Effector memory CD8-positive, alpha-beta T cell (primary cell): ENCODE measurements around the gene BRICD5.

Experiments used
- ATAC-seq: fragments of 150-1000 bp; cut with Tn5 transposase; replicated peaks from 2 replicates; pipeline ENCODE4 v1.10.0; 2021; ENCODE audit warnings: mild to moderate bottlenecking, moderate library complexity
- DNase-seq, 3 experiments: peaks; one replicate each; pipeline ENCODE4 v3.0.0; 2021
- H3K27ac Mint-ChIP-seq, 2 donors: one replicate each; pipeline ENCODE4 v1.8.0; 2022; ENCODE audit warnings: mild to moderate bottlenecking in 2 of 2, mixed read lengths in 2 of 2, moderate library complexity in 2 of 2
- H3K27me3 Mint-ChIP-seq, 2 donors: one replicate each; pipeline ENCODE4 v1.8.0; 2022; ENCODE audit warnings: mixed read lengths in 2 of 2
- H3K36me3 Mint-ChIP-seq: one replicate; pipeline ENCODE4 v1.8.0; 2022; ENCODE audit warnings: mild to moderate bottlenecking, moderate library complexity, mixed read lengths; ENCODE audit not compliant: insufficient read depth
- H3K4me1 Mint-ChIP-seq, 2 donors: one replicate each; pipeline ENCODE4 v1.8.0; 2022; ENCODE audit warnings: low read depth in 2 of 2, mixed read lengths in 2 of 2
- H3K4me3 Mint-ChIP-seq, 2 donors: one replicate each; pipeline ENCODE4 v1.8.0; 2022; ENCODE audit warnings: mild to moderate bottlenecking in 2 of 2, mixed read lengths in 2 of 2, moderate library complexity in 2 of 2
- H3K9me3 Mint-ChIP-seq, 2 donors: one replicate each; pipeline ENCODE4 v1.8.0; 2022; ENCODE audit warnings: mixed read lengths in 2 of 2

The BRICD5 gene

DNA sequence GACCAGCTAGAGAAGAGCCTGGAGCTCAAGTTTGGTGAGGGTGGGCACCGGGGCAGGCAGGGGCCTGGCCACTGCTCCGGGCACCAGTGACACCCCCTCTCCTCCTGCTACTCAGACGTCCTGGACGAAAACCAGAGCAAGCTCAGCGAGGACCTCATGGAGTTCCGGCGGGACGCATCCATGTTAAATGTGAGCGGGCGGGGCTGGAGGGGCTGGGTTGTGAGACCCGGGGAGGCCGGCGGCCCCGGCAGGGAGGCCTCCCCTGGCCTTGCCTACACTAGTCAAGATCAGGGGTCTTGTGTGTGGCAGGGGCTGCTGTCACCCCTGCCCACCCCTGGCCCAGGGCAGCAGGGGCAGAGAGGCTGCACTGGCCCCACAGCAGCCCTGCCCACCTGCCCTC is 37.3 kb downstream of the BRICD5 start:
- Mint-ChIP-seq H3K9me3 (no peaks in the 10 kb centered on the region), H3K36me3 (peaks cover 10% of the 10 kb centered on the region), H3K27me3 (no peaks in the 10 kb centered on the region), H3K4me1 (peaks cover 0 to 1% of the 10 kb centered on the region in 2 donors), H3K4me3 (no peak overlapping the region), H3K27ac (peak overlapping the region in 1 of 2 donors; percentile 65)
- ATAC-seq (no peak), DNase-seq (no peak)

DNA sequence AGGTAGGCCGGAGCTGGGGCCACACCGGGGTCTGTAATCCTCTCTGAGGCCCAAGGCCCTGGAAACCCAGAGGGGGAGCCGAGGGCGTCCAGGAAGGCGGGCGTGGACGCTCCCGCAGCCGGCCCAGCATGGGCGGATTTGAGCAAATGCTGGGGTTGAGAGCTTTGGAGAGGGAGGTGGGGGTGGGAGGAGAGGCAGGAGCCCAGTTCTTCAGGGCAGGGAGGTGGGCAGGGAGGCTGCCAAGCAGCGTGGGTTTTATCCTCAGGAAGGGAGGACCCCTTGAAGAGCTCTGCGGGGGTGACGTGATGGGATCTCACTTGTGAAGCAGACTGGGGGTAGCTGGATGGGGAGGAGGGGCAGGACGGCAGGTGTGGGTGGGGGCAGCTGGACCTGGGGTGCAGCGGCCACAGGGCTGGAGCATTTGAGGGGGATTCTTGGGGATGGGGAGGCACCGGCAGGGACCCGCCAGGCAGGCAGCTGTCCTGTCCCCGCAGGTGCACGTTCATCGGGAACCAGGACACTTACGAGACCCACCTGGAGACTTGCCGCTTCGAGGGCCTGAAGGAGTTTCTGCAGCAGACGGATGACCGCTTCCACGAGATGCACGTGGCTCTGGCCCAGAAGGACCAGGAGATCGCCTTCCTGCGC is 37.9 kb downstream of the BRICD5 start:
- Mint-ChIP-seq H3K4me1 (peaks cover 0 to 1% of the 10 kb centered on the region in 2 donors), H3K27me3 (no peaks in the 10 kb centered on the region), H3K4me3 (no peak overlapping the region), H3K9me3 (no peaks in the 10 kb centered on the region), H3K36me3 (peaks cover 10% of the 10 kb centered on the region), H3K27ac (peak overlapping the region in 1 of 2 donors; percentile 65)
- DNase-seq = no peak
- no peak for ATAC-seq

DNA sequence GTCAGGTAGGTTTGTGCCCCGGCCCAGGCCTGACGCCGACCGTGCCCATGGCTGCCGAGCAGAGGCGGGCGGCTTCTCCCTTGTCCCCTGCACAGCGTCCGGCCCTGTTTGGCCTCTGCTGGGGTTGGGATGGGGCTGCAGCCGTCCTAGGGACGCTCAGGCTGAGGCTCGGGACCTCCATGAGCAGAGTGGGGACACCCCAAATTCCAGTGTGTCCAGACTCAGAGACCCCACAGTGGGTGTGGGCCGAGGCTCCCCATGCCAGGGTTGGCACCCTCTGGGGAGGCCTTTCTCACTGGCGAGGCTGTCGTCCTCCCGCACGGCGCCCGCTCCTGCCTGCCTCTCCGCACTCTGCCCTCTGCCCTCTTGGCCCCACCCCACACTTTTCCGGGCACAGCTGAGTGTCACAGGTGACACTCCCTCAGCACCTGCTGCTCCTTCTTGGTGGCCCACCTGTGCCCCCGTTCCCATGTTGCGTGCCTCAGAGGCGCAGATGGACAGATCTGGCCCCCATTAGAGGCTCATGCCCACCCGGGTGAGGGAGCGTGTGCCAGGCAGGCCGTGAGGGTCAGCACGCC is 39.0 kb downstream of the BRICD5 start:
- Mint-ChIP-seq H3K27ac (no peak overlapping the region), H3K27me3 (no peaks in the 10 kb centered on the region), H3K4me1 (peaks cover 0 to 1% of the 10 kb centered on the region in 2 donors), H3K4me3 (no peak overlapping the region), H3K9me3 (no peaks in the 10 kb centered on the region), H3K36me3 (peaks cover 10% of the 10 kb centered on the region)
- DNase-seq (no peak), ATAC-seq (no peak)

DNA sequence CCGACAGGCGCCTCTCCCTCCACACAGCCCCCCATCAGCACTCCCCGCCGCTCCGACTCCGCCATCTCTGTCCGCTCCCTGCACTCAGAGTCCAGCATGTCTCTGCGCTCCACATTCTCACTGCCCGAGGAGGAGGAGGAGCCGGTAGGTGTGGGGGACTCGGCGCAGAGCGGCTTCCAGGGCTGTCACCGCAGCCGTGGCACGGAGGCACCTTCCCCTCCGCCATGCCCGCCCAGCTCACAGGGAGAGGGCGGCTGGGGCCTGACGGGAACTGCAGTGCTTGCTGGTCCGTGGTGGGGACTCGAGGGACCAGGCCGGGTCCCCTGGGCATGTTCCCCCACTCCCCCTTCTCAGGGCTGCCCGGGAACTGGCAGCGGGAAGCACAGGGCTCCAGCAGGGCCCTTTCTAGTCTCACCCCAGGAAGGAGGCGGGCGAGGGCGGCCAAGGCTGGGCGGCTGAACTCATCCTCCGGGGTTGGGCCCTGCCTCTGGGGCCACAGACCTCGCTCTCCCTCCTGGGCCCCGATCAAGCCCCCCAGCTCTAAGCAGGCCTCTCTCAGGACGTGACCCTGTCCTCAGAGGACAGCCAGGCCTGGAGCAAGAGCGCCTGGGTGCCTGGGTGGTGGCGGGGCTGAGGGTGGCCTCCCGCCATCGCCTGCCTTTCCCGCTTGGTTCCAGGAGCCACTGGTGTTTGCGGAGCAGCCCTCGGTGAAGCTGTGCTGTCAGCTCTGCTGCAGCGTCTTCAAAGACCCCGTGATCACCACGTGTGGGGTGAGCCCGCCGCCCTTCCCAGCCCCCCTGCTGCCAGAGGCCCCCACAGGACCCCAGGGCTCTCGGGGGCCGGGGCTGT is 39.9 kb downstream of the BRICD5 start:
- Mint-ChIP-seq H3K27ac (no peak overlapping the region), H3K4me1 (peaks cover 0 to 1% of the 10 kb centered on the region in 2 donors), H3K36me3 (peaks cover 8% of the 10 kb centered on the region), H3K9me3 (no peaks in the 10 kb centered on the region), H3K4me3 (no peak overlapping the region), H3K27me3 (no peaks in the 10 kb centered on the region)
- ATAC-seq (no peak), DNase-seq (no peak)

DNA sequence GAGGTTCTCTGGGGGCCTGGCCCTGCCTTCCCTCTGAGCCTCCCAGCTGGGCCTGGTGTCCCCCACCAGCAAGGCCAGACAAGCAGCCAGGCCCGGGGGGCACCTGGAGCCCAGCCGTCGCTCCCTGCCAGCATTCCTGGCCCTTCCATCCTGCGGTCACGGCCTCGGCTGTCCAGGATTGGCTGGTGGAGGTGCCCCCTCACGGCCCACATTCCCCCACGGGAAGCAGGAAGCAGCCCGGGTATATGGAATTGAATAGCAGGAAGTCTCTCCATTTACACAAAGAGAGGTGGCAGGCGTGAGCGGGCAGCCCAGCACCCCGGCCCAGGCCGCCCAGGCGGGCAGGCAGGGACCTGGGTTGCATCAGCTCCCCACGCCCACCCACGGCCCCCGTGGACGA is 40.6 kb downstream of the BRICD5 start:
- H3K4me1 Mint-ChIP-seq = peaks cover 0 to 1% of the 10 kb centered on the region in 2 donors
- no peak for DNase-seq
- peaks cover 8% of the 10 kb centered on the region for H3K36me3 Mint-ChIP-seq
- H3K27ac Mint-ChIP-seq = no peak overlapping the region
- H3K27me3 Mint-ChIP-seq = no peaks in the 10 kb centered on the region
- no peak for ATAC-seq
- H3K9me3 Mint-ChIP-seq = no peaks in the 10 kb centered on the region
- H3K4me3 Mint-ChIP-seq = no peak overlapping the region

DNA sequence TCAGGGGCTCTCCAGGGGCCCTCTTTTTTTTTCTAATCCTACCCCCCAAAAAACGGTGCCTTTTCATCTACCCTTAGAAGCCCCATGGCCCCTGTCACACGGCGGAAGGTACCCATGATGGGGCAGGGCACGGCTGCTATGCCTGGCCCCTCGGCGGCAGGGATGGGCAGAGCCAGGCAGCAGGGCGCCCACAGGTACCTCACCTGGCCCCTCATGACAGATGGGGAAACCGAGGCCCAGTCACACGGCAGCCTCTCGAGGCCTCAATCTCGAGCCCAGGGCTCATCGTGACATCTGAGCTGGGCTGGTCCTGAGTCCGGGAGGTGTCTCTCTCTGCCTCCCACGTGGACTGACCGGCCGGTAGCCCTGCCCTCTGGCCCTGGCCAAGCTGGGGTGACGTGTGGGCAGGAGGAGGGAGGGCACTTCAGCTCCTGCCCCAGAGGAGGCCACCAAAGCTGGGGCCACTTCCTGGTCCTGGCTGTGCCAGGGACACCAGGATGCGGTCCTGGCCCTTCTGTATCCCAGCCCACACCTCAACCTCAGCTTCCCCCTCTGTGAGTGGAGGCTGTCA is 43.5 kb downstream of the BRICD5 start:
- no peak overlapping the region for H3K27ac Mint-ChIP-seq
- peaks cover 3% of the 10 kb centered on the region in 2 donors for H3K4me1 Mint-ChIP-seq
- peaks cover 4% of the 10 kb centered on the region for H3K36me3 Mint-ChIP-seq
- no peaks in the 10 kb centered on the region for H3K9me3 Mint-ChIP-seq
- H3K4me3 Mint-ChIP-seq = no peak overlapping the region
- ATAC-seq = no peak
- DNase-seq = no peak
- H3K27me3 Mint-ChIP-seq = no peaks in the 10 kb centered on the region

DNA sequence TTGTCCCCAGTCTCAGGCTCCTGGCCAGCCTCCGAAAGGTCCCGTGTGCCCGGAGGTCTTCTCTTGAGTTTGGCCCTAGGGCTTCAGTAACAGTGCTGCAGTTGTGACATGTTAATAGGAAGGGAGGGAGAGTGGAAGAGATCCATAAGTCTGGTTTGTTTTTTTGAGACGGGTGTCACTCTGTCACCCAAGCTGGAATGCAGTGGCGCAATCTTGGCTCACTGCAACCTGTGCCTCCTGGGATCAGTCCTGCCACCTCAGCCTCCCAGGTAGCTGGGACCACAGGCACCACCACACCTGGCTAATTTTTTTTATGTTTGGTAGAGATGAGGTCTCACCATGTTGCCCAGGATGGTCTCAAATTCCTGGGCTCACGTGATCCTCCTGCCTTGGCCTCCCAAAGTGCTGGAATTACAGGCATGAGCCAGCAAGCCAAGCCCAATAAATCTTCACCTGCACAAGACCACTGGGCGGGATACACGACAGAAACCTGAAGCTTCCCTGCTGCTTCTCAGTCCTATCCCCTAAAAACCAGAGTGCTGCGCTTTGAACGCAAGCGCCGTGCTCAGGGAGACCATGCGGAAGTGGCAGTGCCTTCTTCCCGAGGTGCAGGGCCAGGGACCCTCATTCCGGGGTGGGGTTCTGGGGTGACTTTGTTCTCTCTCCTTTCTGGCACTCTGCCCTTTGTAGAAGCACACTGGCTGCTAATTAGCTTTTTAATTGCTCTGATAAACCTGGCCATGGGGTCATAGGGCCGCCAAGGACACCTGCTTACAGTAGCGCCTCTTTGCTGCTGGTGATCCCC is 44.2 kb downstream of the BRICD5 start:
- no peak for ATAC-seq
- Mint-ChIP-seq H3K36me3 (peaks cover 4% of the 10 kb centered on the region), H3K27ac (peak overlapping the region in 1 of 2 donors; percentile 44)

DNA sequence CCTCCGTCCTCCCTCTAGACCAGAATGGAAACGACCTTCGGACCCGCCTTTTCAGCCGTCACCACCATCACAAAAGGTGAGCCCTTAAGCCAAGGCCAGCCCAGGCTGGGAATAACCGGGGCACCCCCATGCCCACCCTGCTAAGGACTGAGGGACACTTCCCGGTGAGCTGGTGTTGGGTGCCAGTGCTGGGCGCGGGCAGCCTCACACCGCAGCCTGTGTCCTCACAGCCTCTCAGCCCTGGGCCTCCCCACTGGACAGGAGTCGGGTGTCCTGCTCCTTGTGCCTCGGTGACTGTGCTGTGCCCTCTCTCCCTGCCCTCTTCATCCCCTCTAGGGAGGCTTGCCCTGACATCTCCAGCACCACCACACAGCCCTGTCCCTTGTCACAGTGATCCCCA is 44.8 kb downstream of the BRICD5 start:
- peak overlapping the region in 1 of 2 donors; percentile 44 for H3K27ac Mint-ChIP-seq
- peaks cover 4% of the 10 kb centered on the region for H3K36me3 Mint-ChIP-seq
- no peaks in the 10 kb centered on the region for H3K27me3 Mint-ChIP-seq
- H3K9me3 Mint-ChIP-seq = no peaks in the 10 kb centered on the region
- no peak overlapping the region for H3K4me3 Mint-ChIP-seq
- DNase-seq (no peak), ATAC-seq (no peak)
- peaks cover 7 to 9% of the 10 kb centered on the region in 2 donors for H3K4me1 Mint-ChIP-seq

More for the DNA sequence above, 44.2 kb downstream of the BRICD5 start:
- Mint-ChIP-seq H3K27me3 (no peaks in the 10 kb centered on the region), H3K4me3 (no peak overlapping the region), H3K9me3 (no peaks in the 10 kb centered on the region), H3K4me1 (peaks cover 7 to 9% of the 10 kb centered on the region in 2 donors)
- no peak for DNase-seq

DNA sequence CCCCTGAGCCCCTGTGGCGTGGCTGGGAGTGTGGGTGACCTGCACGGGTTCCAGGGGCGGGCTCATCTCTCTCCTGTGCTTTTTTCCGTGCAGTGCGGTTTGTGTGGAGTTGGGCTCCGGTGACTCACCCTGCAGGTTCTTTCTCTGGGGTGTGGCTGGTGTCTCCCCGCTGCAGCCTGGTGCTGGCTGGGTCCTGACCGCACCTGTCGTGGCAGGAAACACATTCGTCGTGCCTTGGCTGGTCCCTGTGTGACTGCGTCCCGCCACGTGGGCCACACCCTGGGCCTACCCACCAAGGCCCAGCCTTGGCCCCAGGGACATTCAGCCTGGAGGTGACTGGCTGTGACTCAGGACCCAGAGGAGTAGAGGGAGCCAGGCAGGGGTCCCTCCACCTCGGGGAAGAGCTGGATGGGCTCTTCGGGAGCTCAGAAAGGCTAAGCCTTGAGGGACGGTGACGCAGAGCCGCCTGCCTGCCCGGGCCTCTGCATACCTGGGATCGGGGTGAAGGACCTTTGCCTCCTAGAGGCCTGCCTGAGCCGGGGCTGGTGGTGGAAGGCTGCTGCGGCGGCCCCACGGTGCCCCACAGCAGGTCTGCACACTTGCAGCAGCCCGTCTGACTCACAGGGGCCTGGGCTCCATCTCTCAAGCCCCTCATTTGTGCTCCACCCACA is 47.3 kb downstream of the BRICD5 start:
- DNase-seq = no peak
- H3K27me3 Mint-ChIP-seq = no peaks in the 10 kb centered on the region
- peak overlapping the region; percentile 38 to 52 for H3K27ac Mint-ChIP-seq
- no peaks in the 10 kb centered on the region for H3K9me3 Mint-ChIP-seq
- ATAC-seq = peak; percentile 61
- H3K36me3 Mint-ChIP-seq = peaks cover 4% of the 10 kb centered on the region
- no peak overlapping the region for H3K4me3 Mint-ChIP-seq
- peaks cover 13 to 14% of the 10 kb centered on the region in 2 donors for H3K4me1 Mint-ChIP-seq

DNA sequence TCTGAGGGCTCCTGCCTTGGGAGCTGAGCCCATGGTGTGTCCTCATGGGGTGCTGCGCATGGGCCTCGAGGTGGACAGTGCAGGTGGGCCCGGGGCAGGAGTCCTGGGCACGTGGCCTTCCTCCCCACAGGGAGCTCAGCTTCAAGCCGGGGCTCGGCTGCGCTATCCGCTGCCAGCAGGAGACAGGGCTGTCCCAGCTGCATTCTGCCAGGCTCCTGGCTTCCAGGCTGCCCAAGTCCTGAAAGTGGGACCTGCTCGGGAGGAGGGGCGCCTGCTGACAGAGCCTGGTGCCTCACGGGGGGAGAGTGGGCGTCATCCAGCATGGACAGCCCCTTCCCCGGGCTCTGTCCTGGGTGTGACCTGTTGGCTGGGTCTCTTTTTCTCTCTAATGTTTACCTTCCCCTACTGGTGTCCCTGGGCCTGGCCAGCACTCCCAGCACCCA is 48.0 kb downstream of the BRICD5 start:
- Mint-ChIP-seq H3K9me3 (no peaks in the 10 kb centered on the region), H3K36me3 (peaks cover 4% of the 10 kb centered on the region), H3K4me3 (no peak overlapping the region), H3K4me1 (peaks cover 17 to 20% of the 10 kb centered on the region in 2 donors), H3K27me3 (no peaks in the 10 kb centered on the region), H3K27ac (peak overlapping the region in 1 of 2 donors; percentile 52)
- no peak for DNase-seq
- no peak for ATAC-seq

DNA sequence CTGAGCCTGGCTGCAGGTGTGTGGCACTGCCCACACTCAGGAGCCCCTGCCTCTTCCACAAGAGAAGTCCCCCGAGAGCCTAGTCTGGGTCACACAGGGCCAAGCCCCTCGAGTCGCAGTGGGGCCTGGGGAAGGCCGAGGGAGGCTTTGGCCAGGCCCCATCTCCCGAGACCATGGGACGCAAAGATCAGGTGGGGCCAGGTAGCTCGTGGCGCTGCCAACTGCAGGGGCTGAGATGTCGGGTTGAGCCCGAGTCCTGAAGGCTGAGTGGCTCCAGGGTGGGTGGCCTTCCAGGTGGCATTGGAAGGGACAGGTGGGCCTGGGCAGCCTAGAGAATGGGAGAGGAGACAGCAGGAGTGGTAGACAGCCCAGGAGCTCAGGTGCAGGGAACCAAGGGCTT is 48.8 kb downstream of the BRICD5 start:
- no peaks in the 10 kb centered on the region for H3K27me3 Mint-ChIP-seq
- no peaks in the 10 kb centered on the region for H3K9me3 Mint-ChIP-seq
- peaks cover 25 to 28% of the 10 kb centered on the region in 2 donors for H3K4me1 Mint-ChIP-seq
- H3K36me3 Mint-ChIP-seq = peaks cover 4% of the 10 kb centered on the region
- H3K27ac Mint-ChIP-seq = peak overlapping the region; percentile 59 to 85
- ATAC-seq = no peak
- DNase-seq = no peak
- H3K4me3 Mint-ChIP-seq = no peak overlapping the region

DNA sequence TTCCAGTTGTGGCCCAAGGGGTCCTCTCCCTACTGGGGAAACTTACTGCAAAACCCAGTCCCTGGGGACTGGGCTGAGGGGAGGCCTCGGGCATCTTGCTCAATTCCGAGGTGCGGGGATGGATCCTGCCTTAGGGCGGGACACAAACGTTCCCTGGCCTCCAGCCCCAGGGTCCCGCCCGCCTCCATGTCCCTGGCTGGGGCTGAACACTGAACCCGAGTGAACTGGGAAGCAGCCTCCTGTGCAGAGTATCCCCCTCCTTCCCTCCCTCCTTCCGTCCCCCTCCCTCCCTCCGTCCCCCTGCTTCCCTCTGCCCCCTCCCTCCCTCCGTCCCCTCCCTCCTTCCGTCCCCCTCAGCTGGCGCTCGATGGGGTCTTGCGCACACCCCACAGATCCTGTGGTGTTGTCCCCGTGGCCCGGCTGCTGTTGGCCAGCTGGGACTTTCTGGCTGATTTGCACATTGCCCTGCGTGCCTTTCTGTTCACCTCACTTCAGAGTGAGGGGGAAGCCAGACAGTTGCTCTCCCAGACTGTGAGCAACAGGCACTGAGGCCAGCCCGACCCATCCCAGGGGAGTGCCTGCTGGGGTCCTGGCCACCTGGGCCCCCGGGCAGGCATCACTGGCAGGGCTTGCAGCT is 49.6 kb downstream of the BRICD5 start:
- peaks cover under 1% of the 10 kb centered on the region for H3K36me3 Mint-ChIP-seq
- H3K4me3 Mint-ChIP-seq = no peak overlapping the region
- no peak for DNase-seq
- peaks cover 34 to 37% of the 10 kb centered on the region in 2 donors for H3K4me1 Mint-ChIP-seq
- H3K27ac Mint-ChIP-seq = peak overlapping the region in 1 of 2 donors; percentile 51
- no peaks in the 10 kb centered on the region for H3K27me3 Mint-ChIP-seq
- no peaks in the 10 kb centered on the region for H3K9me3 Mint-ChIP-seq
- ATAC-seq = no peak
